Astrocyte (in vitro differentiated cells and primary cell): Measurements from ENCODE around the gene PHKG2.

Source experiments
- CTCF ChIP-seq: IDR thresholded peaks from 2 replicates; pipeline ENCODE4 v1.5.1; 2011; ENCODE audit warnings: low read depth, mild to moderate bottlenecking, inconsistent platforms, low read length, moderate library complexity; ENCODE audit not compliant: insufficient read depth
- EZH2 ChIP-seq: IDR thresholded peaks from 2 replicates; pipeline ENCODE4 v1.6.1; 2012; ENCODE audit warnings: mild to moderate bottlenecking, low read length, inconsistent platforms; ENCODE audit not compliant: insufficient read depth

GRCh38 chr16:30737794-30738648 lies 10.2 kb upstream of the PHKG2 start:
- TF ChIP-seq EZH2 (no peak), CTCF (no peak)
